Activated CD4-positive, alpha-beta T cell treated with anti-CD3 and anti-CD28 coated beads for 4 hours (primary cell): ENCODE data around the gene ASAP2.

ENCODE experiments used
- DNase-seq, 2 donors: peaks; one replicate each; pipeline ENCODE4 v3.0.0-alpha.2; 2020

The ASAP2 gene

DNA sequence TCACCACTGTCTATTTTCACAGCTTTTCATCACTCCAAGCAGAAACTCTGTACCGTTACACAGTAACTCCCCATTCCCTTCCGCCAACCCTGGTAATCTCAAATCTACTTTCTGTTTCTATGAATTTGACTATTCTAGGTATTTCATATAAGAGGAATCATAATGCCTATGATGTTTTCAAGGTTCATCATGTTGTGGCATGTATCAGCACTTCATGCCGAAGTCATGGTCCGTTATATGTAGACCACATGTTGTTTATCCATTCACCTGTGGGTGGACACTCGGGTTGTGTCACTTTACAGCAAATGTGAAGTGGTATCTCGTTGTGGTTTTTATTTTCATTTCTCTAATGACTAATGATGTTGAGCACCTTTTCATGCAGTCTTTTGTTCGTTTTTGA, 238.5 kb downstream of the ASAP2 start:
- DNase-seq: no peak

DNA sequence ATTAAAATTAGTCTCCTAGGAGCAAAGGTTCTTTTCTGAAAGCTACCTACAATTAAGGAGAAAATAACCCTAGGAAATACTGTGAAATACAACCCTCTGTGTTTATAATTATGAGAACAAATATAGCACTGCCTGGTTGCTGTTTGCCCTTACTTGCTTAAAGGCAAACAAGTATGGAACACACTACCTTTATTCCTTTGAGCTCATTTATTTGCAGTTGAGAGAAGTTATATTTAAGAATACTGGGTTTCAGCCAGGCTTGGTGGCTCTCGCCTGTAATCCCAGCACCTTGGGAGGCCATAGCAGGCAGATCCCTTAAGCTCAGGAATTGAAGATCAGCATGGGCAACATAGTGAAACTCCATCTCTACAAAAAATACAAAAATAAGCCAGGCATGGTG, 244.6 kb downstream of the ASAP2 start:
- DNase-seq: no peak
